HG02852 (cell line): ENCODE measurements around the gene DLGAP1.
"Not testable (repeated sequence)": the region's sequence is repeated elsewhere in the genome, so short reads cannot be mapped to it uniquely, and the experiment has no call there.

ENCODE experiments used
- ATAC-seq: cut with Tn5 transposase; IDR thresholded peaks from one replicate; pipeline ENCODE4 v1.9.1; 2021; ENCODE audit warnings: mild to moderate bottlenecking, moderate library complexity; ENCODE audit not compliant: unreplicated experiment

DLGAP1 gene

DNA sequence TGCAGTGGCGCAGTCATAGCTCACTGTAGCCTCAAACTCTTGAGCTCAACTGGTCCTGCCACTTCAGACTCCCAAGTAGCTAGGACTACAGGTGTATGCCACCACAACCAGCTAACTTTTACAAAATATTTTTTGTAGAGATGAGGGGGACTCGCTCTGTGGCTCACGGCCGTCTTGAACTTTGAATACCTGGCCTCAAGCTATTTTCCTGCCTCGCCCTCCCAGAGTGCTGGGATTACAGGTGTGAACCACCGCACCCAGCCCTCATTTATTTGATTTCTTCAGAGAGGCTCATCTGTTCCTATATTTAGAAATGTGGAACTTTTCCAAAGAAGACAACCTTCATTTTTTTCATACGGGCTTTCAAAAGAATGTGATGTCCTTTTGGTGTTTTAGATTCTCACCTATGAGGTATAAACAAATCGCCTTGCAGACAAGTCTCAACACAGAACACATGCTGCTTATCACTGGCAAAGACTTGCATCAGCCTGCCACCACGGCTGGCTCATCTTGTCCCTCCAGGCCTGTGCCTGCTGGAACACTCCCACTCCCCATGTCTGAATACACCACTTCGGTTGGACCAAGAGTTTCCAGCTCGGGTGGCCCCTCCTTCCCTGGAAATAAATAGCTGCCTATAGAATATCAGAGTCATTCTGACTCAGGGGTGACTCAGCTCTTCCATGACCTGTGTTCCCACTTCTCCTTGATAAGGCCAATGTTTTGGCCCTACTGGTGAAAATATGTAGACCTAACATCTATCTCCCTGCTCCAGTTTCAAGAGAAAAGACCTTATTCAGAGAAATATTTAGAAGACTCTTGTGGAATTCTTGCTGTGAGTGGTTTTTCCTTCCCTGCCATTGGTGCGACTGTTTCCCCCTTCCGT is 802.5 kb downstream of the DLGAP1 start:
- ATAC-seq, result no peak

DNA sequence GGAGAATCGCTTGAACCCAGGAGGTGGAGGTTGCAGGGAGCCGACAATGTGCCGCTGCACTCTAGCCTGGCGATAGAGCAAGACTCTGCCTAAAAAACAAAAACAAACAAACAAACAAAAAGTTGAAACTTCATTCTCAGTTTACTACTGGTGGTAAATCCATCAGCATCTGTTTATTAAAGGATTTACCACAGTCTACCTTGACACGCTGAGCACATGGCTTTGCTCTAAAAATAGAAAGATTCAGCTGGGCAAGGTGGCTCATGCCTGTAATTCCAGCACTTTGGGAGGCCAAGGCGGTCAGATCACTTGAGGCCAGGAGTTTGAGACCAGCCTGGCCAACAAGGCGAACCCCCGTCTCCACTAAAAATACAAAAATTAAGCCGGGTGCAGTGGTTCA is 803.8 kb downstream of the DLGAP1 start:
- ATAC-seq, result no peak

DNA sequence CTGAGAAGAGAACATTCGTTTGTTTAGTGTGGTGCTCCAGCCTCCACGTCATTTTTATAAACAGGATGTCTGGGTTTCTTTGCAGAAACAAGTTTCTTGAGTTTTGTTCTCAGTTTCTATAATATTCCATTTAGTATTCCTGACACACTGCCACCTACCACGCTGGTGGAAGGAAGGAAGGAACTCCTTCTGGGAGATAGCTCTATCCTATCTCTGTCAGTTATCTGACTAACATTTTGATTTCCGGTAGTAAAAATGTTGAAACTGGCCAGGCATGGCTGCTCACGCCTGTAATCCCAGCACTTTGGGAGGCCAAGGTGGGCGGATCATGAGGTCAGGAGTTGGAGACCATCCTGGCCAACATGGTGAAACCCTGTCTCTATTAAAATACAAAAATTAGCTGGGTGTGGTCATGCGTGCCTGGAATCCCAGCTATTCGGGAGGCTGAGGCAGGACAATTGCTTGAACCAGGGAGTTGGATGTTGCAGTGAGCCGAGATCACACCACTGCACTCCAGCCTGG is 804.5 kb downstream of the DLGAP1 start:
- not testable (repeated sequence) for ATAC-seq

DNA sequence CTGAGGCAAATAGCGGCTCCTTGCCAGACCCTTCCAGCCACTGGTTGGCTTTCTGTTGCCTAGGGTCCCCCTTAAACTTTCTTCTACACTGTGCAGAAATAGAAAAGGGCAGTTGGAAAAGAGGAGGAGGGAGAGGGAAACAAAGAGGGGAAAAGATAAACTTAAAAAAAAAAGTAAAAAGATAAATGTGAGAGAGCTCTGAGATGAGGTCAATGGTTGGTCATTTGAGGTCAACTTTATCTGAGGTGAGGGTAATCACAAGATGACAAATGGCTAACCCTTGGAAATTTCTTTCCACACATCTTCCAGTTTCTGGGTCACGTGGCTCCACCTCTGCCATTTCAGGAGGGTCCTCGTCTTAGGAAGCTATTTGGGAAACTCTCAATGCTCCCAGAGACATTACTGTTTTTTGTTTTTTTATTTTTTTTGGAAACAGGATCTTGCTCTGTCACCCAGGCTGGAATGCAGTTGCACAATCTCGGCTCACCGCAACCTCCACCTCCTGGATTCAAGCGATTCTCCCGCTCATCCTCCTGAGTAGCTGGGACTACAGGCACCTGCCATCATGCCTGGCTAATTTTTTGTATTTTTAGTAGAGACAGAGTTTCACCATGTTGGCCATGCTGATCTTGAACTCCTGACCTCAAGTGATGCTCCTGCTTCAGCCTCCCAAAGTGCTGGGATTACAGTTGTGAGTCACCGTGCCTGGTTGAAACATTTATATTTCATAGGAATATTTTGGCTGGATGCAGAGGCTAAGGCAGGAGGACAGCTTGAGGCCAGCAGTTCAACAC is 805.3 kb downstream of the DLGAP1 start:
- no peak for ATAC-seq

DNA sequence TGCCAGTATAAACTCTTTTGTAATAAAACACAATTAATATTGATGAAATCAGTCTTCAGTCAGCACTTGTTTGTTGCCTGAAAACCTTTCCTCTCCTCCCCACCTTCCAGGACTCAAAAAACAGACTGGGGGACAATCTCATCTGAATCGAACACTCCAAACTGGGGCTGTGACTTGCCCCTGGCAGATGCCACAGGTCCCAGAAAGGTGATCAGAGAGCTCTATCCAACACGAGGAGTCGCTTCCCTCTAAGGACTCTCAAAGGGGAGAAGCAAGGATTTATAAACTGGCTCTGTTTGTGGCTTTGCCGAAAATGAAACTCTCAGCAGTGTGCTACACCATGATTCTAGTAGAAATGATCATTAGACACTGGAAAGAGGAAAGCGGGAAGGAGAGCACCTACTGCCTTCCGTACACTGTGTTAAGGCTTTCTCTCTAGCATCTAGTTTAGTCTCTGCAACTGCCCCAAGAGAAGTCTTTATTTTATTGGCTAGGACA is 805.9 kb downstream of the DLGAP1 start:
- no peak for ATAC-seq

DNA sequence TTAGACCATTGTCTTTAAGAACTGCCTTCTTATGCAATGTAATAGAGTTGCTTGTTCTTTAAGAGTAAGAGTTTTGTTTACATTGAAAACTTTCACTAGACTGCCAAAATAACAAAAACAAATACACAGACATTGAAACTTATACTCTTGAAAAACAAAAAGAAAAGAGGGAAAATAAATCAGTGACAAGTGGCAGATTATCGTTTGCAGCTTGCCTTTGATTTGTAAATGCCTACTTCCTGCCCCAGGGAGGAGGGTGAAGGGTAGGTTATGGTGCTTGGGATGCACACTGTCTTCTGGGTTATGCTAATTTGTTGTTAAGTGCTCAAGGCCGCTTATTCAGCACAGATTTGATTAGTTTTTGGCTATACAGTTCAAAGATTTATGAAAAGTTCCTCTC is 806.5 kb downstream of the DLGAP1 start:
- ATAC-seq, result no peak

DNA sequence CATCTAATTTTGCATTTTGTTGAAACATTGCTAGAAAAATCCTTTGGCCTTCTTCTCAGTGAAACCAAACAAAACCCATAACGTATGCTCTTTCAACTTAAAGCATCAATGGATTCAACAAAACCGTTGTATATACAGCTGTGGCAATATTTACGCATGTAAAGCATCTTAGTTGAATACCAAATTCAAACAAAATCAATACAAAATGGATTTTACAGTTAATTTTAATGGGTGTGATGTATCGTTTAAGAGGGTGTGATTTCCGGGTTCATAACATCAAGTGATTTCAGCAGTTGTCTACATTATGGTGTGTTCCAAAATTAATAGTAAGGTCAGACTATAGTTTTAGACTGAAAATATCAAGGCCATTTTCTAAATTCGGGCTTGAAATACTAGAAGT is 806.9 kb downstream of the DLGAP1 start:
- ATAC-seq, result no peak

DNA sequence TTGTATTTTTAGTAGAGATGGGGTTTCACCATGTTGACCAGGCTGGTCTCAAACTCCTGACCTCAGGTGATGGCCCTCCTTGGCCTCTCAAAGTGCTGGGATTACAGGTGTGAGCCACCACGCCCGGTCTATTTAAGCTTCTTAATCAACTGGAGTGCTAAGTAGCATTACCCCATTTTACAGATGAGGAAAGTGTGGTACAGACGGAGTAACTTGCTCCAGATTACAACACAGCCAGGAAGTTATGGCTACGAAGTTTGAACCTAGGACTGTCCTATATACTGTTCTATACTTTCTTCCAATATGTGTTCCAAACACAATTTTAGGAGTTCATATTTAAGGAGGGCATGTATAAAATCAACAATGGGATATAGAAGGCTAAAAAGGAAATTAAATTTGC is 807.5 kb downstream of the DLGAP1 start:
- ATAC-seq, result no peak

DNA sequence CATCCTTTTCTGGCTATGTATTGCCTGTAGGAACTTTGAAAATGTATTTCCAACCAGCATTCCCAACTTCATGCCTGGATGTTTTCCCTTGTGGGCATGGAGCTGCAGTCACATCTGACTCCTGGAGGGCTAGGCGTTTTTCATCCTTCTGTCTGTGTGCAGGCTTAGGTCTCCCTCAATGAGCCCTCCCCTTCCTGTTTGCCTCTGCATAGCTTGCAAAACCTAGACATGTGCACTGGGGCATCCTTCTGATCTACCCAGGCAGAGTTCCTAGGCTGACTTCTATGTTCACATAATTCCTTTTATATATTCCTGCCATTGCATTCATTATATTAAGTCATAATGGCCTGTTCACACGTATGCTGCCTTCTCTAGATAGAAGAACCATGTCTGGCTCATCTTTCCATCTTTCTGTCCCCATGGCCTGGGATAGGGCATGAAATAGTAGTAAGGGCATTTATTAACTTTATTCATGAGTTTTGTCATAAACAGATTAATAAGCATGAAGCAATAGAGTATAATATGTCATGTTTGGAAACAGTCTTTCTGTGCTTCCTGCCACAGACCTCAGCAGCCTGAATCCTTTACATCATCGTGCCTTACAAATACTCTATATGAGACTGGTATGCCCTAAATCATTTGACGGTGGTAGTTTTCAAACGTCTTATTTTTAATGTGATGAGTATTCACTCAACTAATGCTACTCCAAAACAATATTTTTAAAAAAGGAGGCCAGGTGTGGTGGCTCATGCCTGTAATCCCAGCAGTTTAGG is 809.5 kb downstream of the DLGAP1 start:
- no peak for ATAC-seq

DNA sequence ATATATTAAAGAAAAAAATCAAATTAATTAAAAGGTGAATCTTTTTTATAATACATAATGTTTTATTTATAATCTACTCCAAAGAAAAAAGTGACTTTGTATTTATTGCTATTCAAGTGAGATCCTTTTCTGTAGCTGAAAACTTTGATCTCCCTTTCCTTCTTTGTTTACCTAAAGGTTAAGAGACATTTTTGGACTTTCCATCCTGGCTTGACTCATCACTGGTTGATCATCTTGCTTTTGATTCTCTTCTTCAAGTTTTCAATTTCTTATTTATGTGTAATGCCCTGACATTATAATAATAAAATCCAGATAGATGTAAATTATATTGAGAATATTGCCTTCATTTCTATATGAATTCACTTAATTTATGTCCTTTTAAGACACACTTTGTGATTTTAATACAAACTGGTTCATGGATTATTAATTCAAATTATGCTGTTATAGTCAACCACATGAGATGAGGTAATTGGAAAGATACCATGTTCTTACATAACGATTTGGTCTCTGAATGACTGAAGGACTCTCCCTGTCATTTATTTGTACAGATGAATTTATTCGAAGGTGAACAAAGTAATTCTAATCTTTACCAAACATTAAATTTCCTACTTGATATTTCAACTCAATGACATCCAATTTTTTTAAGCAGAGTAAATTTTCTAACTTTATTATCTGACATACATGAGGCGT is 820.7 kb downstream of the DLGAP1 start:
- no peak for ATAC-seq

DNA sequence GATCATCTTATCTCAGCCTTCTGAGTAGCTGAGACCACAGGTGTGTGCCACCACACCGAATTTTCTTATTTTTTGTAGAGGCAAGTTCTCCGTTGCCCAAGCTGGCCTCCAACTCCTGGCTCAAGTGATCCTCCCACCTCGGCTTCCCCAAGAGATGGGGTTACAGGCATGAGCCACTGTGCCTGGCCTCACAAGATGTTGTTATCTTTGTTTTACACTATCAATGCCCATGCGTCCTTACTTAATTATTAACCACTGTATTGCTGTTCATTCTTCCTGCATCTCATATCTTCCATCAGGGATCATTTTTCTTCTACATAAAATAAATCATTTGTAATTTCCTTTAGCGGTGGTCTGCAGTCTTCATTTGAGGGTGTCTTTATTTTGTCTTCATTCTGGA is 823.2 kb downstream of the DLGAP1 start:
- ATAC-seq, result no peak

DNA sequence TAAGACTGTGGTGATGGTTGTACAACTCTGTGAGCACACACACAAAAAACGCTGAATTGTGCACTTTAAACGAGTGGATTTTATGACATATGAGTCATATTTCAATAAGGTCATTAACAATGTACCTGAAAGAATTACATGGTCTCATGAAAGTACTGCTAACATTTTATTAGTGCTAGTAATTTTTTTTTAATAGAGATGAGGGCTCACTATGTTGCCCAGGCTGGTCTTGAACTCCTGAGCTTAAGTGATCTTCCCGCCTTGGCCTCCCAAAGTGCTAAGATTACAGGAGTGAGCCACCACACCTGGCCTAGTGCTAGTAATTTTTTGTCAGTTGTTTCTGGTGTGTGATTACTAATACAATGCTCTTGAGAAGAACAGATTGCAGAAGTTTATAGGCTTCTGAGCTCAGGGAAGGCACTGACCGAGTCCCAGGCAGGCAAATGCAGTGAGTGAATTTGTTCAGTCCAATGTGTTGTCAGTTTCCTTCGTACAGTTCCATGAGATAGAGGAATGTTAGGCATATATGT is 828.1 kb downstream of the DLGAP1 start:
- no peak for ATAC-seq

DNA sequence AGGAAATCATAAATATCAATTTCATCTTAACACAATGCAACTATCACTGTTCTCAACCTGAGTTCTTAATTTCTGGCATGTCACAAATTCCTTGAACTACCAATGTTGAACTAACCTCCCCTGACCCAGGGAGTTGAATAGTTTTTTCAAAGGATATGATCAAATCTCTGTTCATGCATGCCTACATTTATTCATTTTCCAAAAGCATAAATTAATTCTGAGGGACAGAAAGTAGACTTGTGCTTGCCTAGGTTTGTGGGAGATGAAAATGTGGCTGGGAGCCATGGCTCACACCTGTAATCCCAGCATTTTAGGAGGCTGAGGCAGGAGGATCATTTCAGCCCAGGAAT is 829.4 kb downstream of the DLGAP1 start:
- no peak for ATAC-seq

DNA sequence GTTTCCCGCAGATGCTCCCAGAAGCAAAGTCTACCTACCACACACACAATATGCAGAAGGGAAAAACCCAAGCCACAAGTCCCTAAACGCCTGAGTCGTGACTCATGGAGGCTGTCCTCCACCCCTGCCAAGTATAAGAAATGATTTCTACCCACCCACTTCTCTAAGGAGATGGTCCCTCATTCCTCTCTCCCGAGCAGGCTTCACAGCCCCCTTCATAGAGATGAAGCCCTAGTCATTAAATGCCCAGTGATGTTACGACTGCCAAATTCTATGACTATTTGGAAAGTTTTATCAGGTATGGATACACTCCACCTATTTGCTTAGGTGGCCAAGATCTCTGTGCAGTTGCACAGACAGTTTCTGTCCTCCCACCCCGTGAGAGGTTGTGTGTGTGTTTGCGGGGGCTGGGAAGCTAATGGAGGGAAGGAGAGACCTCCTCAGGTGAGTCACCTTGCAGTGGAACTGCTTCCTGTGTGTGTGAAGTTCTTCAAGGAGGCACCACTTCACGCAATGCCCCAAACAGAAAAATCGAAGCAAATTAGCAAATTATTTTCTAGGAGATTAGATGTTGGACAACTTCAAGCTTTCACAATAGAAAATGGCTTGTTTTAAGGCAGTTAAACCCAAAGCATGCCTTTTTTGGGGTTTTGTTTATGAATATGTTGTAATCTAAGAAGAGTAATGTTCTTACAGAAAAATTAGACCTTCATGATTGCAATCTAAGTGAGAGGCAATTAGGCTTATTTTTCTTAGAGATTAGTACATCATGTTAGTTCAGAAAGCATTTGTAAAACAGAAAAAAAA is 830.0 kb downstream of the DLGAP1 start:
- no peak for ATAC-seq

DNA sequence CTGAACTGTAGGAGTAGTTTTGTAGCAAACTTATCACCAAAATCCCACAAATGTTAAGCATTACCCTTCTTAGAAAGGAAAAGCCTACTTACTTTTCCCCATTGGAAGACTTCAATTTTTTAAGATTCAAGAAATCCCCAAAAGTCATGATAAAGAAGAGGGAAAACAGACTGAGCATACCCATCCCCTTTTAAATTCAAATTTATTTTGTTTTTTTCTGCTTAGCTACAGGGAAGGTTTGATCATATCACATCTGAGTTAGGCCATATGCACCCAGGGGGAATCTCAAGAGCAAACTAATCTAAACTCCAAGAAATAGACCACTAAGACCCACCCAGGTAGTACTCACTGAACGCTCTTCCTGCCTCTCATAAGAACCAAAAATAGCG is 830.6 kb downstream of the DLGAP1 start:
- ATAC-seq, result no peak

DNA sequence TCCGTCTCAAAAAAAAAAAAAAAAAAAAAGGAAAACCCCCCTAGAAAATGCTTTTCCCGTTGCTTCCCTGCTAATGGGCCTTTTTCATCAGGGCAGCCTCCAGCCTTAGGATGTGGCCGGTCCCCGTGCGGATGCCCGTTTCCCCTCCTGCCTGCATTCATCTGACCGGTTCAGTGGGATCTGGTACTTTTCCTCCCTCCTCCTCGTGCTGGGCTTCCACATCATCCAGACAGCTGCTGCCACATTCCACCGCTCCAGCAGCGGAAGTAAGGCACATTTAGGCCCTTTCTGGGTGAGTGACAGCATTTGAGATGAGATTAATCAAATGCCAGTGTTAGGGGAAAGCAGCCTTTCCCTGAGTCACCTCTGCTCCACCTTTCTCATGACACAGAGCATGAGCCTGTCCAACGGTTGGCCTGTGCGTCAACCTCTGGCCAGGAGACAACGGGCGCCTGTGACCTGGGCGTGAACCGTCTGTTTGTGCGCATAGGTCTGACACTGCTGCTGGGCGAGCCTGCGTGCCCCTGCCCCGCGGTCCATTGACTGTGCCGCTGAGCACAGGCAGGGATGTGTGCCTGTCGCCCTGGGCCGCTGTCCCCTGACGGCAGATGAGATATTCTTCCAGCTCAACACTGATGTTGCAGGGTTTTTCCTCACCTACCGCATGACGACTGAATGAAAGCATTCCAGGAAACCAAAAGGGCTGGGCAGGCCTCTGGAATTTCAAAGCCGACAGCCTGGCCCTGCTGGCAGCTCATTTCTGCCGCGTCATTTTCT is 831.1 kb downstream of the DLGAP1 start:
- ATAC-seq, result no peak

DNA sequence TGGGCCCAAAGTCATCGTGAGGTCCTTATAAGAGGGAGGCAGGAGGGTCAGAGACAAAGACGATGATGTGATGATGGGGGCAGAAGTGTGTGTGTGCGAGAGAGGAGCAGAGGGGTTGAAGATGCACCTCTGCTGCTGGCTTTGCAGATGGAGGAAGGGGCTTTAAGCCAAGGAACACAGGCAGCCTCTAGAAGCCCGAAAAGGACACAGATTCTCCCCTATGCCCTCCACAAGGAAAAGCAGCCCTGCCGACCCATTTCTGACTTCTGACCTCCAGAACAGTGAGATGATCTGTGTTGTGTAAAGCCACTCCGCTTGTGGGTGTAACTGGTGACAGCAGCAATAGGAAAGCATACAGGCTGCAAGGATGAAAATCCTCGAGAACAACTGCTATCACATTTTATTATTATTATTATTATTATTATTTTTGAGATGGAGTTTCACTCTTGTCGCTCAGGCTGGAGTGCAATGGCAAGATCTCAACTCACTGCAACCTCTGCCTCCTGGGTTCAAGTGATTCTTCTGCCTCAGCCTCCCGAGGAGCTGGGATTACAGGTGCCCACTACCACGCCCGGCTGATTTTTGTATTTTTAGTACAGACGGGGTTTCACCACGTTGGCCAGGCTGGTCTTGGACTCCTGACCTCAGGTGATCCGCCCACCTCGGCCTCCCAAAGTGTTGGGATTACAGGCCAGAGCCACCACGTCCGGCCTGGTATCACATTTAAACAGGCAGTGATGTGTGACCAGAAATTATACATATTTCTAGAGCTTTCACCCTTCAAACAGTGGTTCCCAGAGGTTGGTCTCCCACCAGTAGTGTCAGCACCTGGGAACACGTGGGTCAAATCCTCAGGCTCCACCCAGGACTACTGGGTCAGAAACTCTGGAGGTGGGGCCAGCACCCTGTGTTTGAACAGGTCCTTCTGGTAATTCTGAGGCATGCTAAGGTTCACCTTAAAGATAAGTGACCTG is 834.7 kb downstream of the DLGAP1 start:
- ATAC-seq, result no peak

DNA sequence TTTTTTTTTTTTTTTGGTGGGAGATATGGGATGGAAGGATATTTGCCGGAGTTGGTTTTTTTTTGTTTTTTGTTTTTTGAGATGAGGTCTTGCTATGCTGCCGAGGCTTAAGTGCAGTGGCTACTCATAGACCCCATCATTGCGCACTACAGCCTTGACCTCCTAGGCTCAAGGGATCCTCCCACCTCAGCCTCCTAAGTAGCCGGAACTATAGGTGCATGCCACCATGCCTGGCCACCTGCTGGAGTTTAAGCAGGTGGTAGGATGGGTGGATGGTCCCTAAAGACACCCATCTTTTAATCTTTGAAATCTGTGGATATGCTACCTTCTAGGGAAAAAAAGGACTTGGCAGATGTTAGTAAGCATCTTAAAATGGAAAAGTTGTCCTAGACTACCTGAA is 835.4 kb downstream of the DLGAP1 start:
- ATAC-seq, result no peak
